IPS DF 4.7 (cell line): ENCODE measurements around the gene CECR2.

Experiments used
- DNase-seq: peaks from one replicate; pipeline ENCODE4 v3.0.0-alpha.2; 2013; ENCODE audit warnings: low spot score; ENCODE audit errors: extremely low read depth

CECR2 gene

DNA sequence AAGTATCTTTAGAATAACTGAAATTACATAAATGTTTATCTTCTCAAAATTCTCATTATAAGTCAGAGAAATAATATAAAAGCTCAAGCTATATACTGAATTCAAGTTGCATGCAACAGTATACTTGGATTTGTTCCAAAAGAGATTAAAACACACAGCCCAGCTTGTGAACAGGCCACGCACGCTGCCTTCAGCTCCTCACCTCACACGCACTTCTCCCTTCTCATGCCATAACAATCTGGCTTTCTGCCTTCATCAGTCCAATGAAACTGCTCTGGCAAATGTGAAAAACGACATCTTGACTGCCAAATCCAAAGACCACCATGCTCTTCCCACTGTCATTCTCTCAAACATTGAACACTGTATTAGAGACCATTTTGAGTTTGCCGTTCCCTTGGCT is 237.2 kb downstream of the CECR2 start:
- no peak for DNase-seq
